HG02973 (cell line): ENCODE results near the gene ACADS.

Experiments
- ATAC-seq: cut with Tn5 transposase; IDR thresholded peaks from one replicate; pipeline ENCODE4 v1.9.1; 2021; ENCODE audit warnings: moderate library complexity; ENCODE audit not compliant: unreplicated experiment

ACADS gene

DNA sequence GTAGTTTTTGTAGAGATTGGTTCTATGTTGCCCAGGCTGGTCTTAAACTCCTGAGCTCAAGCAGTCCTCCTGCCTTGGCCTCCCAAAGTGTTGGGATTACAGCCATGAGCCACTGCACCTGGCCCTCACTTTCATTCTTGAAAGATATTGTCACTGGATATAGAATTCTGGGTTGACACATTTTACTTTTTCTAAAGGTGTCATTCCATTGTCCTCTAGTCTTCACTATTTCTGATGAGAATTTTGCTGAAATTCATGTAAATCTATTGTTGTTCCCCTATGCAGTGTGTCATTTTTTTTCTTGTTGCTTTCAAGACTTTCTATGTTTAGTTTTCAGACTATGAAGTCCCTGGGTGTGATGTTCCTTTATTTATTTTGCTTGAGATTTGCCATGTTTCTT, 29.2 kb downstream of the ACADS start:
- no peak for ATAC-seq

DNA sequence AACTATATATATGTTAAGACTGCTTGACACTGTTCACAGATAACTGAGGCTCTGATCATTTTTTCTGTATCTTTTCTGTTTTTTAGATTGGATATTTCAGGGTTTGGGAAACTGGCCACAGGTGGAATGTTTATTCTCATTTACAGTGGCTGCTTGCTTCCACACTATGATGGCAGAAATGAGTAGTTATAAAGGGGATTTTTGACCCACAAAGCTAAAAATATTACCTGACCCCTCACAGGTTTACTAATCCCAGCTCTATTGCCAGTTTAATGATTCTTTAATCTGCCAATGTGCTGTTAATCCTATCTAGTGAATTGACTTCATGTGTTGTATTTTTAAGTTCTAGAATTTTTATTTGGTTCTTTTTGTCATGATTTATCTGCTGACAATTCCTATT, 29.6 kb downstream of the ACADS start:
- ATAC-seq, result no peak

DNA sequence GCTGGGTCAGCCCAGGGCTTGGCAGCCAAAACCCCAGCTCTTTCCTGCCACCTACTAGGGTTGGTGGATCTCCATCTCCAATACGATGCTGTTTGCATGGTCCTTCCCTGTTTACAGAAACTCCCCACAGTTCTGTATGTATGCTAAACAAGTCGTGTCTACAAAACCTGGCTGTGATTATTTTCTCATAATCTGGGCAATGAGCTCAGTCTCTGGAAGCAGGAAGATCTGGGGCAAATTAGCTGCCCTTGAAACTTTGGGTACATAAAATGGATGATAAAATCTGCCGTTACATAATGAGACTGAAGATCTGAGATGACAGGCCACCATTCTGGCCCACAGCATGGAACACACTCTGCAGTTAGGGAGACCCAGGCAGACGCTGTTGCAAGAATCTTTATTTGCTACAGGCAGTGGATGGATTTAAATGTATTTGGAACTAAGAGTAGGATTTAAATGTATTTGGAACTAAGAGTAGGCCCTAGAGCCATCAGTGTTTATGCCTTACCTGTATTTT, 31.7 kb downstream of the ACADS start:
- no peak for ATAC-seq

GRCh38 chr12:120757949-120758348, 32.3 kb downstream of the ACADS start:
- ATAC-seq, result no peak

DNA sequence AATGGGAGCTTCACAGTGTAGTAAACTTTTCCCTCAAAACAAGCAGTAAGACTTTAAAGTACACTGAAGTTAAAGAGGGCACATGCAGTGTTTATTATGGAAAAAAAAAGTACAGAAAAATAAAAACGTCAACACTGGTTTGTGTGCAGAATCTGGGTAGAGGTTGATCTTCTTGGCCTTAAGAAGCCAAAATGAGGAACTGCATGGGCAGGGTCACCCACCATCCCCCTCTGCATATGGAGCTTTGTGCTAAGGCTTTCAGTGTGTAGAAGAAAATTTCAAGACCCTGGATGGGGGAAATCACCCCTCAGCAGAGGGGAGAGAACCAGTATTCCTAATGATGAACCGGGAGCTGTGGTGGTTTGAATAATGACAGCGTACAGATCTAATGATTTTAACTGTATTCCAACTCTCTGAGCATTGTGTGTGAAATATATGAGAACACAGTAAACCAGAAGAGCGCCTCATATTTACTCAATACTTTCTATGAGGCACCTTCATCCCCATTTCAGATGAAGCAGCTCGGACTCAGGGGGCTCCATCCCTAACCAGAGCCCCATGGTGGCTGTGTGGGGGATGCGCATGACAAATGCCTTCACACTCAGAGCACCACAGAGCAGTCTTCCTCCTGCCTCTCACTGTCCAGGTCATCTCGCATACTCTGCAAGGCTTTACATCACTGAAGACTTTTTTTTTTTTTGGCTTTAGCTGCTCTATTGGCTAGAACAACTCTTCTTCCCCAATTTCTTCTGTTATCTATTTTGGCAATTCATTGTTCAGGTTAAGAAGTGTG, 33.4 kb downstream of the ACADS start:
- no peak for ATAC-seq

GRCh38 chr12:120759591-120760348, 34.1 kb downstream of the ACADS start:
- no peak for ATAC-seq

DNA sequence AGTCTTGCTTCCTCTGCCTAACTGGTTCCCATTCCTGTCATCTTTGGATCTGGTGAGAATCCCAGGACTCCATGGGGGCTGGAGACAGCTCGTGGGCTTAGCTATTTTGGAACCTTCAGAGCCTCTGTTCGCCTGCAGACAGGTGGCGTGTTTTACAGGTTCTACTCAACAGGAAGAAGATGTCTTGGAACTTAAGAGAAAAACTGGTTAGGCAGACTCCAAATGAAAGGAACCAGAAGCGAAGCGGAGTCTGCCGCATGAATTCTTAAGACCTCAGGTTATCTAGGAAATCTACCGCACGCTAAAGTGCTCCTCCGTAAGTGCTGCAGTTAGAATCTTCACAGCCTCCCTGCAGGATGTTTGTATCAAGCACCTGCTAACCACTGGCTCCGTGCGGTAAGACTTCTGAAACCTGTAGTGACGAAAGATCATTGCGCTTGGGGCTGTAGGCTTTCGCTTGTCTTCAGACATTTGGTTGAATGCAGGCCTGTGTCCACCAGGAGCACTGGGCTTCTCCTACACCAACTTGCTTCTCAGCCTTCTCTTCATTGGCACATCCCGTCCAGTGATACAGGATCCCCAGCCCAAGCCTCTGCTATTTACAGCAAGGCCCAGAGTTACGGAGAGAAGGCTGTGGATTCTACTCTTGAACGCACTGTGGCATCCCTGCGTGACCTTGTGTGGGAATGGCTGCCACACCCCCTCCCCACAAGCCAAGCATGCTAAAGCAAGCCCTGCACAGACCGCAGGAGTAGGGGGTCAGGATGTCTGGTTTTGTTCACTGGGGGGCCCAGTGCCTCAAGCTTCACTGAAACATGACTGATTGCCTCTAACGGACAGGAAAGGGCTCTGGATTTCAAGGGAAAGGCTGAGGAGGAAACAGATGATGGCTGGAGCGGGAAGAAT, 35.0 kb downstream of the ACADS start:
- no peak for ATAC-seq

- no peak for ATAC-seq
Observed at GRCh38 chr12:120761519-120761934, 35.9 kb downstream of the ACADS start.

GRCh38 chr12:120762086-120762485, 36.5 kb downstream of the ACADS start:
- ATAC-seq, result no peak

GRCh38 chr12:120763250-120763649, 37.6 kb downstream of the ACADS start:
- no peak for ATAC-seq

GRCh38 chr12:120764816-120765215, 39.2 kb downstream of the ACADS start:
- no peak for ATAC-seq

DNA sequence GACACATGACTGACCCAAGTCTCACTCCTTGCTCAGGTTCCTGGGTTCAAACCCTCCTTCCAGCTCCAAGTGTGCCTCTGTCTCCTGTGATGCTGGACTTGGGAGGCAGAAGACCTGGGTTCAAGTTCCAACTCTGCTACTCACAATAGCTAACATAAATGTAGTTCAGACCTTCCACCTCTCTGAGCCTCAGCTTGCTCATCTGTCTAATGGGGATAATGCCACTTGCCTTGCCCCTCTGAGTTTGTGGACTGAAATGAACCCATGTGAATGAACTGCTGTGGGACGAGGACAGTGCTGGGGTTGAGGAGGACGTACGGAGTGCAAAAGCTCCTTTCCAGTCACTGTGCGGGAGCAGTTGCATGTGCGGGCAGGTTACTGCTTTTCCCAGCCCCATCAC, 40.9 kb downstream of the ACADS start:
- no peak for ATAC-seq

- ATAC-seq, result no peak
Observed at GRCh38 chr12:120767071-120768024, 41.7 kb downstream of the ACADS start.

GRCh38 chr12:120771097-120771496, 45.5 kb downstream of the ACADS start:
- no peak for ATAC-seq

GRCh38 chr12:120774169-120774916, 48.7 kb downstream of the ACADS start:
- ATAC-seq, result no peak

DNA sequence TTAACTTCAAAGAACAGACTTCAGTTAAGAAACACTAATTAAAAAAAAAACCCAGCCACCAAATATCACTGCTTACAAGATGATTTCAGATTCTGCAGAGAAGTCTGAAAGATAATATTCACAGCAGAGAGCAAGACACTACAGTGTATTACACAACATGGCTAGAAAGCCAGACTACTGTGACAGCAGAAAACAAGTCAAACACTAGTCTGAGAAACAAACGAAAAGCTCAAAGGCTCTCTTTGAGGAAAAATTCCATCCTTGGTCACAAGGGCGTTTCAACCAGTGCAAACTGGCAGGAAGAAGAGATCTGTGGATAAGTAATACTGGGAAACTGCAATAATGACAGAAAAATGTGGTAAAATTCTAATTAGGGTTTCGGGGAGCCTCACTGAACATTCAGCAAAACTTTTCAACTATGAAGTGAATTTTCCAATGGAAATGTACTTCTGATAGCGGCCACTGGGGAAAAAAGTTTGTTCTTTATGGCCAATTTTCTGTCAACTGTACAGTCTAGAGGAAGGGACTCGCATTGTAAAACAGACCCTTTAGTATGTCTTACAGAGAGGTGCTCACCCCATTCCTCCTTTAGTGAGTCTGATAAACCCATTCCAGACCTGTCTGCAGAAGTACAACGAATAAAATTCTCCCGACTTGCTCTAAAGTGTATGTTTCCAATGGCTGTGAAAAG, 50.4 kb downstream of the ACADS start:
- no peak for ATAC-seq

DNA sequence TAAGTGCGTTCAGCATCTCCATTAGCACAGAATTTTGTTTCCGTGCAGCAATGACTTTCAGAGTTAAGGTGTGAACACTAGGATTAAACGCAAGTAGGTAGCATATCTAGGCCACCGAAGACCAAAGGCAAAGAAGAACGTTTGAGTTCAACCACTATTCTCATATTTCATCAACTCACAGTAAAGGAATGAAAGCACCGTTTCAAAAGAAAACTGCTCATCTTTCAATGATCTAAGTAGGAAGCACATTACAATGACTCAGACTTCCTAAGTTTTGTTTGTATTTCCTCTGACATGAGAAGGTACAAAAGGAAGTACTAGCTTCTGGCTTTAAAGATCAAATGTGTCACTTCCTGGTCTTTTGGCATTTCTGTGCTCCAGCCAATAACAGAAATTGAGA, 57.6 kb downstream of the ACADS start:
- ATAC-seq, result no peak

- ATAC-seq, result no peak
Observed at GRCh38 chr12:120784804-120785203, 59.2 kb downstream of the ACADS start.

DNA sequence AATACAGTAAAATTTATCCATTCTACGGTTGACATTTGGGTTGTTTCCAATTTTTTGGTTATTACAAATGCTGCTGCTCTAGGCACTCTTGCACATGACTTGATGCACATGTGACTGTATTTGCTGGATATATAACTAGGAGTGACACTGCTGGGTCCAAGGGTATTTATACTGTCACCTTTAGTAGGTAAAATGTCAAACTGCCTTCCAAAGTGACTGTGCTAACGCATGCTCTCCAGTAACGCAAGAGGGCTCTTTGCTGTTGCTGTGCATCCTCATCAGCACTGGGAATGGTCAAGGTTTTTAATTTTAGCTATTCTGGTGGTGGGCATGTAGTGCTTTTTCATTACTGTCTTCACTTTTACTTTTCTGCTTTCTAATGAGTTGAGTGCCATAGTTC, 62.3 kb downstream of the ACADS start:
- ATAC-seq, result no peak
